Glutamatergic neuron (in vitro differentiated cells): ENCODE data around the gene PTPRN2. TPM values are rescaled to one million over a fixed set of nuclear protein-coding genes. Genes with fewer than 3 reads are reported as not detected.

ENCODE experiments used
- DNase-seq: peaks from one replicate; pipeline ENCODE4 v3.0.0; 2022
- H3K27ac Mint-ChIP-seq: one replicate; pipeline ENCODE4 v1.8.0; 2020; ENCODE audit warnings: mild to moderate bottlenecking, mixed read lengths, inconsistent platforms; ENCODE audit not compliant: unreplicated experiment
- H3K27me3 Mint-ChIP-seq: one replicate; pipeline ENCODE4 v1.8.0; 2020; ENCODE audit warnings: mild to moderate bottlenecking, moderate library complexity, mixed read lengths, inconsistent platforms; ENCODE audit not compliant: unreplicated experiment
- H3K36me3 Mint-ChIP-seq: one replicate; pipeline ENCODE4 v1.8.0; 2020; ENCODE audit warnings: mild to moderate bottlenecking, mixed read lengths, inconsistent platforms; ENCODE audit not compliant: unreplicated experiment
- H3K4me1 Mint-ChIP-seq: one replicate; pipeline ENCODE4 v1.8.0; 2020; ENCODE audit warnings: mild to moderate bottlenecking, low read depth, mixed read lengths, inconsistent platforms; ENCODE audit not compliant: unreplicated experiment
- H3K4me3 Mint-ChIP-seq: one replicate; pipeline ENCODE4 v1.8.0; 2020; ENCODE audit warnings: mild to moderate bottlenecking, mixed read lengths, inconsistent platforms; ENCODE audit not compliant: unreplicated experiment
- H3K9me3 Mint-ChIP-seq: one replicate; pipeline ENCODE4 v1.8.0; 2020; ENCODE audit warnings: mild to moderate bottlenecking, moderate library complexity, mixed read lengths, inconsistent platforms; ENCODE audit not compliant: unreplicated experiment
- total RNA-seq: library from RNA; stranded (reverse); fragmentation: NEBNext Ultra II Directional; extraction: Animal tissue kit (Norgen Biotek cat#: 25700); gene quantifications from one replicate; pipeline ENCODE4 v1.2.1, GENCODE V29; 2021; ENCODE audit not compliant: unreplicated experiment
- TF ChIP-seq, protein P1 (sequence below): fragments of 200-600 bp; sonication (generic); IDR thresholded peaks from one replicate; pipeline ENCODE4 v1.5.0; 2021; ENCODE audit not compliant: partially characterized antibody, unreplicated experiment

PTPRN2 gene
- total RNA-seq, 1 donor from 2014 or later, result 49.0 TPM

DNA sequence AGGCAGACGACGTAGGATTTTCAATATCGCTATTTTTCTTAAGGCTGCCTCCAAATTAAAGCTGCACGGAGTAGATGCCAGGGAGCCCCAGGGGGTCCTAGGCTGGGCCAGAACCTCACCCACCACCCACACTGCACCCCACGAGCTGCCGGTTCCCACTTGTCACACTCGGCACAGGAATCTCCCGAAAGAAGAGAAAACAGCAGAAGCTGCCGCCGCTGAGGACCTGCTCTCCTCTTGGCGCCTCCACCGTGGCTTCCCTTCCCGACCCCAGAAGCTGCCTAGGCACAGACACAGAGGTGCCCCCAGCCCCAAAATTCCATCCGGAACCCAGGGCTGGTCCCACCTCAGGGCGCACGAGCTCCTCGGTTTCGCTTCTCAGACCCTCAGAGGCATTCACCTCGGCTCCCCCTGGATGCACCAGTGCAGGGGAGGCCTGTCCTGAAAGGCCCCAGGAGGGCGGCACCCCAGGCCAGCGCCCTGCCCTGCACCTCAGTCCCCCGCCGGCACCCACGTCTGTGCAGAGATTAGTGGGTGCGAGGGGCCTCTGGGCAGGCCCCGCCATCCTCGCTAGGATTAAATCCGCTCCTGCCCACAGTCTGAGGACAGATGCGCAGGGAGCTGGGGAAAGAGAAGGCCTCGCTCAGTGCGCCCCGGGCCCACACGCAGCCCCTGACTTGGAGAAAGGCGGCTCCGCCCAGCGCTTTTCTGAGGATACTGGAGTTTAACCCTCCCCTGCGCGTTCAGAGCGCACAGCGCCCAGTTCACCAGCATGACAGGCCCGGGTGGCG is 99.2 kb downstream of the PTPRN2 start:
- peak overlapping the region; percentile 62 for H3K27ac Mint-ChIP-seq
- peaks cover 9% of the 10 kb centered on the region for H3K9me3 Mint-ChIP-seq
- TF ChIP-seq, protein P1, sequence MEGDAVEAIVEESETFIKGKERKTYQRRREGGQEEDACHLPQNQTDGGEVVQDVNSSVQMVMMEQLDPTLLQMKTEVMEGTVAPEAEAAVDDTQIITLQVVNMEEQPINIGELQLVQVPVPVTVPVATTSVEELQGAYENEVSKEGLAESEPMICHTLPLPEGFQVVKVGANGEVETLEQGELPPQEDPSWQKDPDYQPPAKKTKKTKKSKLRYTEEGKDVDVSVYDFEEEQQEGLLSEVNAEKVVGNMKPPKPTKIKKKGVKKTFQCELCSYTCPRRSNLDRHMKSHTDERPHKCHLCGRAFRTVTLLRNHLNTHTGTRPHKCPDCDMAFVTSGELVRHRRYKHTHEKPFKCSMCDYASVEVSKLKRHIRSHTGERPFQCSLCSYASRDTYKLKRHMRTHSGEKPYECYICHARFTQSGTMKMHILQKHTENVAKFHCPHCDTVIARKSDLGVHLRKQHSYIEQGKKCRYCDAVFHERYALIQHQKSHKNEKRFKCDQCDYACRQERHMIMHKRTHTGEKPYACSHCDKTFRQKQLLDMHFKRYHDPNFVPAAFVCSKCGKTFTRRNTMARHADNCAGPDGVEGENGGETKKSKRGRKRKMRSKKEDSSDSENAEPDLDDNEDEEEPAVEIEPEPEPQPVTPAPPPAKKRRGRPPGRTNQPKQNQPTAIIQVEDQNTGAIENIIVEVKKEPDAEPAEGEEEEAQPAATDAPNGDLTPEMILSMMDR, result no peak
- H3K36me3 Mint-ChIP-seq, result peaks cover 8% of the 10 kb centered on the region
- DNase-seq, result no peak
- H3K4me1 Mint-ChIP-seq, result peaks cover 9% of the 10 kb centered on the region
- H3K4me3 Mint-ChIP-seq, result no peak overlapping the region
- peaks cover 2% of the 10 kb centered on the region for H3K27me3 Mint-ChIP-seq

- Mint-ChIP-seq H3K27ac (peak overlapping the region; percentile 62), H3K9me3 (peaks cover 9% of the 10 kb centered on the region), H3K27me3 (peaks cover 2% of the 10 kb centered on the region), H3K36me3 (peaks cover 8% of the 10 kb centered on the region), H3K4me1 (peaks cover 9% of the 10 kb centered on the region), H3K4me3 (no peak overlapping the region)
- no peak for DNase-seq
- TF ChIP-seq, protein P1, result no peak
Measured at GRCh38 chr7:158487631-158488151, 99.9 kb downstream of the PTPRN2 start.

GRCh38 chr7:158486919-158487318 is 100.7 kb downstream of the PTPRN2 start:
- Mint-ChIP-seq H3K4me1 (peaks cover 9% of the 10 kb centered on the region), H3K36me3 (peaks cover 8% of the 10 kb centered on the region), H3K27me3 (peaks cover 2% of the 10 kb centered on the region), H3K9me3 (peaks cover 9% of the 10 kb centered on the region), H3K27ac (no peak overlapping the region), H3K4me3 (no peak overlapping the region)
- TF ChIP-seq, protein P1, result no peak
- DNase-seq, result no peak

GRCh38 chr7:158484801-158485531 is 102.7 kb downstream of the PTPRN2 start:
- peaks cover 5% of the 10 kb centered on the region for H3K27me3 Mint-ChIP-seq
- peaks cover 15% of the 10 kb centered on the region for H3K9me3 Mint-ChIP-seq
- peaks cover 25% of the 10 kb centered on the region for H3K36me3 Mint-ChIP-seq
- H3K4me3 Mint-ChIP-seq, result no peak overlapping the region
- no peak overlapping the region for H3K27ac Mint-ChIP-seq
- TF ChIP-seq, protein P1, result no peak
- peaks cover 9% of the 10 kb centered on the region for H3K4me1 Mint-ChIP-seq
- no peak for DNase-seq
